AG10803 (cell line): ENCODE measurements around the gene GTPBP6.

ENCODE experiments used
- DNase-seq: peaks from one replicate; pipeline ENCODE4 v3.0.0; 2010; ENCODE audit warnings: low read depth
- H3K4me3 ChIP-seq: 2 replicates; pipeline ENCODE4 v1.5.1; 2011; ENCODE audit warnings: mild to moderate bottlenecking, low read length, control low read depth
- CTCF ChIP-seq: conservative IDR thresholded peaks from 2 replicates; pipeline ENCODE4 v1.5.1; 2011; ENCODE audit warnings: mild to moderate bottlenecking, low read length, control low read depth, inconsistent platforms

The GTPBP6 gene

DNA sequence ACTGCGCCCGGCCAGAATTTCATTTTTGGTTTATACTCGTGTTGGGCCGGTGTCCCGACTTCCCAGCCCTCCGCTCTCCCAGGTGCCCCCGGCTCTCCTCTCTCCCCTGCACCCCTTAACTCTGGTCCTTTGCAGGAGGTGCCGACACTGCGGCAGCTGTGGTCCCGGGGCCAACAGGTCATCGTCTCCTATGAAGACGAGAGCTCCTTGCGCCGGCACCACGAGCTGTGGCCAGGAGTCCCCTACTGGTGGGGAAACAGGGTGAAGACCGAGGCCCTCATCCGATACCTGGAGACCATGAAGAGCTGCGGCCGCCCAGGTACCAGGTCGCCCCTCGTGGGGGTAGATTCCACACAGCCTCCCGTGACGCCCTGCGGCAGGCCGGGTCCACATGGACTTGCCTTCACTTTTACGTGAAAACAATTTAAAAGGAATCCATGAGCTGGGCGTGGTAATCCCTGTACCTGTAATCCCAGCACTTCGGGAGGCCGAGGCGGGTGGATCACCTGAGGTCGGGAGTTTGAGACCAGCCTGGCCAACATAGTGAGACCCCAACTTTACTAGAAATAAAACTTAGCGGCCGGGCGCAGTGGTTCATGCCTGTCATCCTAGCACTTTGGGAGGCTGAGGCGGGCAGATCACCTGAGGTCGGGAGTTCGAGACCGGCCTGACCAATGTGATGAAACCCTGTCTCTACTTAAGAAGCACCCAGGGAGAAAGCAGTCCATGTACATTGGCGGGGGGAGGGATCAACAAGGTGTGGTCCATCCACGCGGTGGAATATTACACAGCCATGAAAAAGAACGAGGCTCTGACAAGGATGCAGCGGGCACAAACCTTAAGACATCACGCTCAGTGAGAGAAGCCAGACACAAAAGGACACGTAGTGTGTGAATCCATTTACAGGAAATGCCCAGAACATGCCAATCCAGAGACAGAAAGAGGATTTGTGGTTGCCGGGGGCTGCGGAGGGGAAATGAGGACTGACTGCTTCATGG is 25.4 kb downstream of the GTPBP6 start:
- DNase-seq = no peak
- H3K4me3 ChIP-seq = no peak overlapping the region
- no peak for TF ChIP-seq CTCF

DNA sequence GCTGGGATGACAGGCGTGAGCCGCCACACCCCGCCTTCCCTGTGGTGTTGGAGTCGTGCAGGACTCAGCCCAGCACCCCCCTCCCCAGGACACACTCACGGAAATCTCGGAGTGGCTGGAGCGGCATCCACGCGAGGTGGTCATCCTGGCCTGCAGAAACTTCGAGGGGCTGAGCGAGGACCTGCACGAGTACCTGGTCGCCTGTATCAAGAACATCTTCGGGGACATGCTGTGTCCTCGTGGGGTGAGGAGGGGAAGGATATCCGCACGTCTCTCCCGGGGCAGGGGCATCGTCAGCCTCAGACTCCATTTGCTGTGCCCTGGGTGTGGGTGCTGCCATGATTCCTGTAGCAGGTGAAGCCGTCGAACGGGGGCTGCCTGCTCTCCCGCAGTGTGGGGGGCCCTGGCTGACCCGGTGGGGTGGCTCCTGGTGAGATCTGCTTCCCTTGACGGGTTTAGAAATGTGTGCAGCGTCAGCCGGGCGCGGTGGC is 27.1 kb downstream of the GTPBP6 start:
- no peak for TF ChIP-seq CTCF
- H3K4me3 ChIP-seq = no peak overlapping the region
- DNase-seq = no peak

GRCh38 chrX:290476-291166 is 28.0 kb downstream of the GTPBP6 start:
- DNase-seq = no peak
- TF ChIP-seq CTCF = no peak
- no peak overlapping the region for H3K4me3 ChIP-seq

- H3K4me3 ChIP-seq = no peak overlapping the region
- DNase-seq = no peak
- no peak for TF ChIP-seq CTCF
Observed at GRCh38 chrX:288561-288991, 30.0 kb downstream of the GTPBP6 start.

- no peak for DNase-seq
- no peak for TF ChIP-seq CTCF
- H3K4me3 ChIP-seq = no peak overlapping the region
Observed at GRCh38 chrX:287670-288069, 30.9 kb downstream of the GTPBP6 start.

- no peak for TF ChIP-seq CTCF
- no peak overlapping the region for H3K4me3 ChIP-seq
- DNase-seq = no peak
Observed at GRCh38 chrX:285076-285677, 33.4 kb downstream of the GTPBP6 start.
